HUES64 (cell line): Measurements from ENCODE around the gene UBE2B.
"Not testable (repeated sequence)": the region's sequence is repeated elsewhere in the genome, so short reads cannot be mapped to it uniquely, and the experiment has no call there.

Experiments
- H3K27ac ChIP-seq: 2 replicates; pipeline ENCODE4 v1.7.0; 2013; ENCODE audit warnings: low read depth, low read length, inconsistent platforms
- H3K27me3 ChIP-seq: 2 replicates; pipeline ENCODE4 v1.6.1; 2013; ENCODE audit warnings: mild to moderate bottlenecking, low read length; ENCODE audit not compliant: insufficient read depth
- H3K36me3 ChIP-seq: 2 replicates; pipeline ENCODE4 v1.6.1; 2013; ENCODE audit warnings: mild to moderate bottlenecking, low read length; ENCODE audit not compliant: insufficient read depth
- H3K4me1 ChIP-seq: 2 replicates; pipeline ENCODE4 v1.6.1; 2013; ENCODE audit warnings: mild to moderate bottlenecking, low read length, moderate library complexity; ENCODE audit not compliant: insufficient read depth
- H3K4me3 ChIP-seq: 2 replicates; pipeline ENCODE4 v1.5.1; 2013; ENCODE audit warnings: mild to moderate bottlenecking, low read length, moderate library complexity
- H3K9ac ChIP-seq: 2 replicates; pipeline ENCODE4 v1.6.1; 2013; ENCODE audit warnings: mild to moderate bottlenecking, low read depth, low read length
- H3K9me3 ChIP-seq: 2 replicates; pipeline ENCODE4 v1.6.1; 2013; ENCODE audit warnings: low read depth, low read length; ENCODE audit not compliant: insufficient read depth
- WGBS: fragments of 150-250, 120-280 bp; methylation state at CpG from one replicate; pipeline ENCODE4 v1.1.7; 2013; ENCODE audit warnings: missing lambda C conversion rate; 5-methylcytosine and 5-hydroxymethylcytosine counted together

The UBE2B gene

DNA sequence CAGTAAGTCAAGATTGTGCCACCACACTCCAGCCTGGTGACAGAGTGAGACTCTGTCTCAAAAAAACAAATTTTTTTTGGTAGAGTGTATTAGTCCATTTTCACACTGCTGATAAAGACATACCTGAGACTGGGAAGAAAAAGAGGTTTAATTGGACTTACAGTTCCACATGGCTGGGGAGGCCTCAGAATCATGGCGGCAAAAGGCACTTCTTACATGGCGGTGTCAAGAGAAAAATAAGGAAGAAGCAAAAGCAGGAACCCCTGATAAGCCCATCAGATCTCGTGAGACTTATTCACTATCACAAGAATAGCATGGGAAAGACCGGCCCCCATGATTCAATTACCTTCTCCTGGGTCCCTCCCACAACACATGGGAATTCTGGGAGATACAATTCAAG is 49.7 kb downstream of the UBE2B start:
- not testable (repeated sequence) for H3K36me3 ChIP-seq, H3K4me3 ChIP-seq, H3K4me1 ChIP-seq, H3K27me3 ChIP-seq, H3K9ac ChIP-seq, H3K9me3 ChIP-seq, H3K27ac ChIP-seq
- WGBS: 95% methylated on average over 3 of the region's 4 CpGs

DNA sequence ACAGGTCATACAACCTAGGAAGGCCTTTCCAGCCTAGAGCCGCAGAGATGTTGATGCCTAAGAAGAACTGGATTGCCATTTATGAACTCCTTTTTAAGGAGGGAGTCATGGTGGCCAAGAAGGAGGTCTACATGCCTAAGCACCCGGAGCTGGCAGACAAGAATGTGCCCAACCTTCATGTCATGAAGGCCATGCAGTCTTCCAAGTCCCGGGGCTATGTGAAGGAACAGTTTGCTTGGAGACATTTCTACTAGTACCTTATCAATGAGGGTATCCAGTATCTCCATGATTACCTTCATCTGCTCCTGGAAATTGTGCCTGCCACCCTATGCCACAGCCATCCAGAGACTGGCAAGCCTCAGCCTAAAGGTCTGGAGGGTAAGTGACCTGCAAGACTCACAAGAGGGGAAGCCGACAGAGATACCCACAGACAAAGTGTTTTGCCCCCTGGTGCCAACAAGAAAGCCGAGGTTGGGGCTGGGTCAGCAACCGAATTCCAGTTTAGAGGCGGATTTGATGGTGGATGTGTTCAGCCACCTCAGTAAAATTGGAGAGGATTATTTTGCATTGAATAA is 51.5 kb downstream of the UBE2B start:
- 92% methylated on average over 7 of the region's 7 CpGs for WGBS
- Histone ChIP-seq H3K4me1 (peaks cover 8% of the 10 kb centered on the region), H3K27ac (no peak overlapping the region), H3K36me3 (no peaks in the 10 kb centered on the region), H3K9ac (no peak overlapping the region), H3K9me3 (0 out of 2 replicates have a peak, but pooled peaks cover 2% of the 10 kb centered on the region), H3K4me3 (no peak overlapping the region), H3K27me3 (no peaks in the 10 kb centered on the region)

DNA sequence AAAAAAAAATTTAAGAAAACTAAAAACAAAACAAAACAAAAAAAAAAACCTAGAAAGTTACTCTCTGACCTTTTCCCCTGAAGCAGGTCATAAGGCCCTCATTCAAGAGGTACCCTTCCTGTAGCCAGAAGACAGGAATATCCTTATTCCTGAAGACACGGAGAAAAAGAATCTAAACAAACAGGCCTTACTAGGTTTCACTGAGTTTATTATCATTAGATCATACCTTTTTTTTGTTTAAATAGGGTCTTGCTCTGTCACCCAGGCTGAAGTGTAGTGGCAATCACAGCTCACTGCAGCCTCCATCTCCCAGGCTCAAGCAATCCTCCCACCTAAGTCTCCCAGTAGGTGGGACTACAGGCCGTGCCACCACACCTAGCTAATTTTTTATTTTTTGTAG is 52.0 kb downstream of the UBE2B start:
- Histone ChIP-seq H3K9me3 (0 out of 2 replicates have a peak, but pooled peaks cover 2% of the 10 kb centered on the region), H3K9ac (no peak overlapping the region), H3K36me3 (no peaks in the 10 kb centered on the region), H3K27ac (no peak overlapping the region), H3K27me3 (no peaks in the 10 kb centered on the region), H3K4me3 (no peak overlapping the region), H3K4me1 (peaks cover 13% of the 10 kb centered on the region)
- 95% methylated on average over 2 of the region's 2 CpGs for WGBS

DNA sequence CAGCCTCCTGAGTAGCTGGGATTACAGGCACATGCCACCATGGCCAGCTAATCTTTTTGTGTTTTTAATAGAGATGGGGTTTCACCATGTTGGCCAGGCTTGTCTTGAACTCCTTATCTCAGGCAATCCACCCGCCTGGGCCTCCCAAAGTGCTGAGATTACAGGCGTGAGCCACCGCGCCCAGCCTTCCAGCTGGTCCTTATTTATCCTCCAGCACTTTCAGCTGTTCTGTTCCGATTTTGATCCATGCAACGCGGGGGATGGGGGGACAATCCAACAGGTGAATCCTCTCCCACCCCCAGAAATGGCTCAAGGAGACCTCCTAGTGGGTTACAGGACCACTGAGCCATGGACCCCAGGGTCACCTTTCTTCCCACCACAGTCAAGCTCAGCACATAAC is 55.0 kb downstream of the UBE2B start:
- H3K36me3 ChIP-seq: no peaks in the 10 kb centered on the region
- no peak overlapping the region for H3K4me3 ChIP-seq
- H3K9me3 ChIP-seq: no peaks in the 10 kb centered on the region
- no peak overlapping the region for H3K27ac ChIP-seq
- no peaks in the 10 kb centered on the region for H3K27me3 ChIP-seq
- 88% methylated on average over 7 of the region's 7 CpGs for WGBS
- H3K4me1 ChIP-seq: peaks cover 34% of the 10 kb centered on the region
- no peak overlapping the region for H3K9ac ChIP-seq

DNA sequence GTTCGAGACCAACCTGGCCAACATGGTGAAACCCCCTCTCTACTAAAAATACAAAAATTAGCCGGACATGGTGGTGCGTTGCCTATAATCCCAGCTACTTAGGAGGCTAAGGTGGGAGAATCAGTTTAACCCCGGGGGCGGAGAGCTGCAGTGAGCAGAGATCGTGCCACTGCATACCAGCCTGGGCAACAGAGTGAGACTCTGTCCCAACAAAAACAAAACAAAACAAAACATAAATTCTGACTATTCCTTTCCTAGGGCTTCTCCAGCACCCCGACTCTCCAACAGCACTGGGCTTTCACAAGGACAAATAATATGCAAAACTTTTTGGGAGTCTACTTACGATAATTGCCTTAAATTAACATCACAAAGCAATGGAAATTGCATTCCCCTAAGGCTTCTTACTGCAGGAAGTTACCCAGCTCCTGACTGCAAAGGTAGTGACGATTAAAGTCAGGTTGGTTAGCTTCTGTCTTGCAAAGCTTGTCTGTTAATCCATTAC is 56.2 kb downstream of the UBE2B start:
- H3K4me1 ChIP-seq: peaks cover 36% of the 10 kb centered on the region
- H3K27me3 ChIP-seq: no peaks in the 10 kb centered on the region
- H3K27ac ChIP-seq: peak overlapping the region; percentile 92
- no peaks in the 10 kb centered on the region for H3K9me3 ChIP-seq
- peak overlapping the region; percentile 44 for H3K4me3 ChIP-seq
- H3K9ac ChIP-seq: peak overlapping the region; percentile 65
- WGBS: 18% methylated on average over 9 of the region's 9 CpGs
- H3K36me3 ChIP-seq: no peaks in the 10 kb centered on the region

DNA sequence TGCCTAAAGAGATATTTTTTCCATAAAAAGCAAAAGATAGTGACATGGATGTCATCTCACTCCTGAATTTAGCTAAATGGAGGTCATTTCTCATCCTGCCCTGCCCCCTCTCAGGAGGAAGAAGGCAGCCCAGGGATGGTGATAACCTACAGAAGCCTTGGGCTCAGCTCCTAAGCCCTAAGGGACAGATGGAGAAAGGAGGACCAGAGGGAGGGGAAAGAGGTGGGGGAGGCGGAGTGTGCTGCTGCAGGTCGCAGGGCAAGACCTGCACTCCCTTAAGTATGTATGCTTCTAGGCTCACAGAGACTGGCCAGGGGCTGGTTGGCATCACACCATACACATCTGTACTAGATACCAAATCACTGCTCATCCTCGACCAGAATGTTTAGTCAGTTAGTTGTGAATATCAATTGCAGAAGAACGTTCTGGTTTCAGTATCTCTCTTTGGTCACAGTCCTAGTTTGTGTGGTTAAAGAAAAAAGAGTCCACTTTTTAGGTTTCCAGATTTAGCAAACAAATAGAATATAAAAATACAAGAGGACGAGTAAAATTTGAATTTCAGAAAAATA is 58.7 kb downstream of the UBE2B start:
- H3K9me3 ChIP-seq: no peaks in the 10 kb centered on the region
- peaks cover 44% of the 10 kb centered on the region for H3K4me1 ChIP-seq
- no peaks in the 10 kb centered on the region for H3K27me3 ChIP-seq
- H3K4me3 ChIP-seq: peak overlapping the region; percentile 31; the same call in 1 of the 2 replicates
- no peaks in the 10 kb centered on the region for H3K36me3 ChIP-seq
- 50% methylated on average over 4 of the region's 5 CpGs for WGBS
- no peak overlapping the region for H3K27ac ChIP-seq
- H3K9ac ChIP-seq: no peak overlapping the region

DNA sequence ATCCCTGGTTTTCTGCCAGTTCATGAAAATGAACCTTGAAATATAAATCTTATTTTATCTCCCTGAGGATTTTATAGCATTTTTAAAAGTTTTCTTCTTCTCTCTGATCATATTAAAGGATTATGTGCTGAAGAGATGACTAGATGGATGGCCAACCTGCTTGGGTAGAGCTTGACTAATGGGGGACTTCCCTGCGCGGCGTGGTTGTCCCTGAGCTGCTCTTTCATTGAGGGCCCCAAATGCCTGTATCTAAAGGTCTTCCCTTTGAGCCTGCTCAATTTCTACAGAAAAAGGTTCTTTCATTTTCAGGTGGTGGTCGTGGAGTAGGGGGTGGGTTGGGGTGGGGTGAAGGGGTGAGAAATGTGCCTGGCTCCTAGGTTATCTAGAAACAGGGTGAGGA is 60.8 kb downstream of the UBE2B start:
- Histone ChIP-seq H3K9me3 (no peaks in the 10 kb centered on the region), H3K36me3 (no peaks in the 10 kb centered on the region), H3K4me1 (peaks cover 42% of the 10 kb centered on the region), H3K27ac (no peak overlapping the region), H3K9ac (no peak overlapping the region), H3K4me3 (no peak overlapping the region), H3K27me3 (no peaks in the 10 kb centered on the region)
- WGBS: 96% methylated on average over 4 of the region's 4 CpGs

DNA sequence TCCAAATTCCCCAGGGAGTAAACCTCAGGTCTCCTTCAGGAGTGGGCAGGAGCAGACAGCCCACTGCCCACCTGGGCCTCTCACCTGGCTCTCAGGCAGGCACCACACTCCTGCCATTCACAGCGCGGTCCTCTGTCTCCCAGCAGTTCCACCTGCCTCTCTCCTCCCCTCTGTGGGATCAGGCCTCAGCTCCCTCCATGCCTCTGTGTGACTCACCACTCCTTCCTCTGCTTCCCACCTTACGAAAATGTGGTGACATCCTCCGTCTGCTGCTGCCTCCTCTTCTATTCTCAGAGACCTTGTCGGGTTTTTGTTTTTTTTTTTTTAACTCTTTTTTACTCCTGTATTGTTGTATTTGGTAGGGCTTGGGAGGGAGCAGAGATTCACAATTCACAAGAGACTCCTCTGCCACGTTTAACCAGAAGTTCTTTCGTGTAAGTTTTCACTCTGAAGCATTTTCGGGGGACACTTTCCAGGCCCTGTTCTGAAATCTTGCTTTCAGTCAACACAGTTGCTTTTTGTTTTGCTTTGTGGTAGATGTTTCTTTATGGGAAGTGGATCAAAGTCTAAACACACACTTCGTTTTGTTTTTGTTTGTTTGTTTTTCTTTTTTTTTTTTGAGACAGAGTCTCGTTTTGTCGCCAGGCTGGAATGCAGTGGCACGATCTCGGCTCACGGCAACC is 61.4 kb downstream of the UBE2B start:
- H3K4me3 ChIP-seq: no peak overlapping the region
- 0 out of 2 replicates have a peak overlapping the region, but pooled peaks have one; percentile 11 for H3K9ac ChIP-seq
- peaks cover 2% of the 10 kb centered on the region; the same call in 1 of the 2 replicates for H3K36me3 ChIP-seq
- peak overlapping the region; percentile 50; the same call in 1 of the 2 replicates for H3K27ac ChIP-seq
- H3K4me1 ChIP-seq: peaks cover 36% of the 10 kb centered on the region
- WGBS: 74% methylated on average over 13 of the region's 14 CpGs
- H3K27me3 ChIP-seq: no peaks in the 10 kb centered on the region
- H3K9me3 ChIP-seq: no peaks in the 10 kb centered on the region

DNA sequence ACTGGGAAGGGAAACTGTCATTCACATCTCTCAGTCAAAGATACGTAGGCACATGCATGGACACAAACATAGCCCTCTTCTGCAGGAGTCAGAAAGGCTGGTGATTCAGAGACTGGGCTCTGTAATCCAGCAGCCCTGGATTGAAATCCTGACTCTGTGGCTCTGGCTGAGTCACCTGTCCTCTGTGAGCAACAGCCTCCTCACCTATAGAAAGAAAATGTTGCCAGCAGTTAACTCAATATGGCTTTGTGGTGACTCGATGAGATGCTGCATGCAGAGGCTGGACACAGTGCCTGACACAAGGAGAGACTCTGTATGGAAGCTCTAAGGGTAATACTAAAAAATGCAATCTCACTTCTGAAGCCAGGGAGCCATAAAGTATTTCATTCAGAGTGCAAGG is 64.2 kb downstream of the UBE2B start:
- no peaks in the 10 kb centered on the region for H3K9me3 ChIP-seq
- H3K27ac ChIP-seq: no peak overlapping the region
- H3K9ac ChIP-seq: no peak overlapping the region
- no peak overlapping the region for H3K4me3 ChIP-seq
- H3K4me1 ChIP-seq: peaks cover 17% of the 10 kb centered on the region
- no peaks in the 10 kb centered on the region for H3K27me3 ChIP-seq
- peaks cover 2% of the 10 kb centered on the region; the same call in 1 of the 2 replicates for H3K36me3 ChIP-seq
- WGBS: 94% methylated on average over 2 of the region's 2 CpGs

DNA sequence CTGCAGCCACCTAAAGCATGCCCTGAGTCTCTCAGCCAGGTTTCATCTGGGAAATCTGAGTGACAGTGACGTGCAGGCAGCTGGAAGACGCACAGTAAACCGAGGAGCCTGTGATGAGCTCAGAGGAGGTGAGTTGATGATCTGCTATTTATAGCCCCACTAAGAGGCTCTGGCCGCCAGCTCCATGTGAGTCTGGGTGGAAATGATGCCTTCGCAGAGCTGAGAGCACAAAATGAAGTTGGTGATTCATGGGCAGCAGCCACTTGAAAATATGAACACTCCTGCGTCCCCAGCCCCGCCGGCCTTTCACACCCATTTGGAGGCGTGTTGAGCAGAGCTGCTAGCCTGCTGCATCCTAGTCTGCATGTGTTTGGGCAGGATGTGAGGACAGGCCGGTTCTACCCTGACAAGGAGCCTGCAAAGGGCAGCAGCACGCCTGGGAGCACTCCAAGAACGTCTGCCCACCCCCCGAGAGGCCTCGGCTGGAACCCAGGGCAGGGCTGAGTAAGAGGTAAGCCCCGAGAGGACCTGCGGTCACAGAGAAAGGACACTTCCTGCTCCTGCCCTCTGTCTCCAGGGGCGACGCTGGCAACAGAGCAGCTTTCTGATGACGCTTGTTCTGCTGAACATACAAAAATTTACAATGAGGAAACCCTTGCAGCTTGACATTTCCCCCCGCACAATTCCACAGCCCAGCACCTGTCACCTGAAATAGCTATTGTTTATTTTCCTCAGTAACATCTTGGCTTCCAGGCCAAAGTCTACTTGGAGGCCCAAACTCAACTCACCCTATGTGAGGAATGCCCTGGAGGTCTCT is 65.4 kb downstream of the UBE2B start:
- 71% methylated on average over 20 of the region's 20 CpGs for WGBS
- Histone ChIP-seq H3K27me3 (no peaks in the 10 kb centered on the region), H3K4me1 (peaks cover 17% of the 10 kb centered on the region), H3K9me3 (no peaks in the 10 kb centered on the region), H3K4me3 (no peak overlapping the region), H3K9ac (no peak overlapping the region), H3K36me3 (peaks cover 2% of the 10 kb centered on the region; the same call in 1 of the 2 replicates), H3K27ac (no peak overlapping the region)
